NOMO-1 treated with DMSO at 0.1 percent for 48 hours (cell line): Measurements from ENCODE around the gene B4GALNT1.
"Not testable (repeated sequence)": the region's sequence is repeated elsewhere in the genome, so short reads cannot be mapped to it uniquely, and the experiment has no call there.

Experiments used
- DNase-seq: peaks from one replicate; lab custom pipeline; 2025; ENCODE audit not compliant: unreplicated experiment; lab: John Stamatoyannopoulos, UW

B4GALNT1 gene

GRCh38 chr12:57638096-57638495 is 5.1 kb upstream of the B4GALNT1 start:
- DNase-seq: no peak

GRCh38 chr12:57637364-57637763 is 4.4 kb upstream of the B4GALNT1 start:
- peak; percentile 12 for DNase-seq

GRCh38 chr12:57636731-57637130 is 3.7 kb upstream of the B4GALNT1 start:
- not testable (repeated sequence) for DNase-seq

- no peak for DNase-seq
Measured at GRCh38 chr12:57632073-57632957, 686 bp downstream of the B4GALNT1 start.

GRCh38 chr12:57631566-57632072 is 1.4 kb downstream of the B4GALNT1 start:
- DNase-seq: no peak

GRCh38 chr12:57630891-57631433 is 2.0 kb downstream of the B4GALNT1 start:
- no peak for DNase-seq

GRCh38 chr12:57629897-57630471 is 3.0 kb downstream of the B4GALNT1 start:
- DNase-seq: no peak

- no peak for DNase-seq
Measured at GRCh38 chr12:57628280-57629191, 4.5 kb downstream of the B4GALNT1 start.

GRCh38 chr12:57627501-57628279 is 5.3 kb downstream of the B4GALNT1 start:
- no peak for DNase-seq

GRCh38 chr12:57626921-57627445 is 6.0 kb downstream of the B4GALNT1 start:
- DNase-seq: no peak

GRCh38 chr12:57626111-57626920 is 6.7 kb downstream of the B4GALNT1 start:
- DNase-seq: no peak

- DNase-seq: no peak
Measured at GRCh38 chr12:57625261-57626032, 7.6 kb downstream of the B4GALNT1 start.

GRCh38 chr12:57624441-57625220 is 8.4 kb downstream of the B4GALNT1 start:
- DNase-seq: no peak

GRCh38 chr12:57623811-57624390 is 9.1 kb downstream of the B4GALNT1 start:
- no peak for DNase-seq

- no peak for DNase-seq
Measured at GRCh38 chr12:57623385-57623784, 9.6 kb downstream of the B4GALNT1 start.

GRCh38 chr12:57622293-57623245 is 10.4 kb downstream of the B4GALNT1 start:
- no peak for DNase-seq
